ES-I3 (cell line): ENCODE data around the gene IL10.
"Not testable (repeated sequence)": the region's sequence is repeated elsewhere in the genome, so short reads cannot be mapped to it uniquely, and the experiment has no call there.

Source experiments
- H3K36me3 ChIP-seq: 2 replicates; pipeline ENCODE4 v1.6.1; 2013; ENCODE audit warnings: mild to moderate bottlenecking, low read length, control low read depth, moderate library complexity; ENCODE audit not compliant: insufficient read depth
- H3K4me1 ChIP-seq: 2 replicates; pipeline ENCODE4 v1.6.1; 2013; ENCODE audit warnings: mild to moderate bottlenecking, control low read depth, low read length; ENCODE audit not compliant: insufficient read depth
- H3K9ac ChIP-seq: 2 replicates; pipeline ENCODE4 v1.6.1; 2013; ENCODE audit warnings: low read depth, mild to moderate bottlenecking, low read length, moderate library complexity
- H3K9me3 ChIP-seq: 2 replicates; pipeline ENCODE4 v1.6.1; 2013; ENCODE audit warnings: mild to moderate bottlenecking, low read length, moderate library complexity; ENCODE audit not compliant: control insufficient read depth, insufficient read depth

The IL10 gene

GRCh38 chr1:206784471-206784903 lies 12.2 kb upstream of the IL10 start:
- Histone ChIP-seq H3K9me3 (no peaks in the 10 kb centered on the region), H3K9ac (no peak overlapping the region), H3K36me3 (no peaks in the 10 kb centered on the region), H3K4me1 (no peaks in the 10 kb centered on the region)

DNA sequence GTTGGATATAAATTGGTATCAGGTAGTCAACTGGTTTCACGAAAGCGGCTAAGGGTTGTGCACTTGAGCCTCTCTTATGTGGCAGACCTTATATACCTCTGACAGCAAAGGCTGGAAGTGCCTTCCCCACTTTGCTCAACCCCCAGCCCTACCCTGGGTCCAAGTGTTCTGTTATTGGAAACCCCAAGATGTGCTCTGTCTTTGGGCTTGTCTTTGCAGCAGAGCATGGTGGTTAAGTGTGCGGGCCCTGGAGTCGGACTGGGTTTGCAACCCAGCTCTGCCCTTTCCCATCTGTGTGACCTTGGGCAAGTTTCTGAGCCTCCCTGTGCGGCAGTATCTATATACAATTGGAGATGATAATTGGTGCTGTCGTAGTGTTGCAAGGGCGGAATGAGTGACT lies 11.2 kb upstream of the IL10 start:
- Histone ChIP-seq H3K9me3 (no peaks in the 10 kb centered on the region), H3K9ac (no peak overlapping the region), H3K4me1 (no peaks in the 10 kb centered on the region), H3K36me3 (no peaks in the 10 kb centered on the region)

DNA sequence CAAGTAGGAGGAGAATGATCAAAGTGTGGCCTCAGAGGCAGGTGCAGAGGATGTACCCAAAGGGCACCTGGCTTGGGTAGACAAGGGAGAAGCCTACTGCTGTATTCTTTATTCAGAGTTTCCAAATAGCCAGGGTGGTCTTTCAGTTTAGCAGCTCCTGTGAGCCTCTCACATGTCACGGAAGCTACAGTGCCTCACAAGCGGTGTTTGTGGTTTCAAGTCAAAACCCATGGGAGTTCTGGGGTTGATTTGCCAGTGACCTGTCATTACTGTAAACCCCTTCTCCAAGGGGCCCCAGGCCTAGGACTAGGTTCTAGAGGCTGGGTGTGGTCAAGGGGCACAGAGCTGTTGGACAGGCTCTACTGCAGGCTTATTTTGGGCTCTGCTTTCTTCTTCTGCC lies 10.2 kb upstream of the IL10 start:
- Histone ChIP-seq H3K4me1 (no peaks in the 10 kb centered on the region), H3K9ac (no peak overlapping the region)

DNA sequence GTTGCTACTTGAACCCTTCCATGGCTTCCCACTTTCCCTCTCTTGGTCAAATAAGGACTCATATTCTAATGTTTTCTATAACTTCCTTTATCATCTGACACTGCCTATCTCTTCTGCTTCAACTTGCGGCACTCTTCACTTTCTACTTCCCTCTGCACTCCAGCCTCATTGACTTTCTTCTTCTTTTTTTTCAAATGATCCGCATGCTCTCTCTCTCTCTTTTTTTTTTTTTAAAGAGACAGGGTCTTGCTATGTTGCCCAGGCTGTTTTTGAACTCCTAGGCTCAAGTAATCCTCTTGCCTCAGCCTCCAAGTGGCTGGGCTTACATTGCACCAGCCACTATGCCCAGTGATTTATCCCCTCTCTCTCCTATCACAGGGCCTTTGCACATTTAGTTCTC lies 7.3 kb upstream of the IL10 start:
- Histone ChIP-seq H3K4me1 (no peaks in the 10 kb centered on the region), H3K36me3 (no peaks in the 10 kb centered on the region), H3K9ac (no peak overlapping the region), H3K9me3 (no peaks in the 10 kb centered on the region)

More for the DNA sequence above, 10.2 kb upstream of the IL10 start:
- no peaks in the 10 kb centered on the region for H3K9me3 ChIP-seq
- H3K36me3 ChIP-seq: no peaks in the 10 kb centered on the region

DNA sequence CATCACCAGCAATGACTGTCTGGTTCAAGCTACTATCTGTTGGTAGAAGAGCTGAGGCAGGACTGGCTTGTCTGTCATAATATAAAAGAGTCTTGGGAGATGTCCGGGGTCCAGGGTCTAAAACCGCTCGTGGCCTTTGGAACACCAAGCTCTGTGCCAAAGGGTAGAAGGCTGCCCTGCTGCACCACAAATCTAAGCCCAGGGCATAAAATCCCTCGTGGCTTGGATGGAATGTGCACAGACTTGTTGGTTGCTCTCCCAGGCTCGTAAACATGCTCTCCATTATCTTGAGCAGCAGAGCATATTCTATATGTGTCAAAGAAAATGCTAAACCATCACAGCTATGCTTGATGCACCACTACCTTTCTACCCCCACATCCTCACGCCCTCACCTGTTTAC lies 6.6 kb upstream of the IL10 start:
- not testable (repeated sequence) for H3K9me3 ChIP-seq, H3K4me1 ChIP-seq, H3K36me3 ChIP-seq, H3K9ac ChIP-seq

- H3K9me3 ChIP-seq: no peaks in the 10 kb centered on the region
- H3K9ac ChIP-seq: no peak overlapping the region
- no peaks in the 10 kb centered on the region for H3K4me1 ChIP-seq
- no peaks in the 10 kb centered on the region for H3K36me3 ChIP-seq
These were observed 5.7 kb upstream of the IL10 start for GRCh38 chr1:206778031-206778430.

GRCh38 chr1:206776229-206776628 lies 3.9 kb upstream of the IL10 start:
- H3K9me3 ChIP-seq: no peaks in the 10 kb centered on the region
- H3K4me1 ChIP-seq: no peaks in the 10 kb centered on the region

GRCh38 chr1:206774093-206774492 lies 1.8 kb upstream of the IL10 start:
- Histone ChIP-seq H3K36me3 (no peaks in the 10 kb centered on the region), H3K4me1 (peaks cover 13% of the 10 kb centered on the region), H3K9ac (no peak overlapping the region), H3K9me3 (no peaks in the 10 kb centered on the region)

More at GRCh38 chr1:206776229-206776628, 3.9 kb upstream of the IL10 start:
- Histone ChIP-seq H3K9ac (no peak overlapping the region), H3K36me3 (no peaks in the 10 kb centered on the region)

DNA sequence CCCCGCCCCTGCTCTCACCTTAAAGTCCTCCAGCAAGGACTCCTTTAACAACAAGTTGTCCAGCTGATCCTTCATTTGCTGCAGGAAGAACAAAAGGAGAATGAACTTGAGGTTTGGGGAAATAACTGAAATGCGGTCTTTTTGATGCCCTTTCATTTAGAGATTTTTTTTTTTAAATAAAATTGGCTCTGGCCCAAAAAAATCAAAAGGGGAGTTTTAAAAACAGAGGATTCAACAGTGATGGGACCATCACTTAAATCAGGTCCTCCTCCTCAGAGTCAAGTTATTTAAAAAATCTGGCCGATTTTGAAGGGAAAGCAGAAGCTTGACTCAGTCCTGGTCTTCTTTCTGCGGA lies 979 bp downstream of the IL10 start:
- H3K4me1 ChIP-seq: peaks cover 13% of the 10 kb centered on the region
- no peaks in the 10 kb centered on the region for H3K9me3 ChIP-seq
- no peaks in the 10 kb centered on the region for H3K36me3 ChIP-seq
- no peak overlapping the region for H3K9ac ChIP-seq

- Histone ChIP-seq H3K36me3 (no peaks in the 10 kb centered on the region), H3K9me3 (no peaks in the 10 kb centered on the region), H3K9ac (no peak within 1 kb of the TSS), H3K4me1 (peaks cover 13% of the 10 kb centered on the region)
These were observed 1.6 kb downstream of the IL10 start, which contains the start of gene IL19 for GRCh38 chr1:206770531-206771337. Gene IL19 (plus strand): TSS chr1:206770773. CDS start chr1:206836663, 65,890 bp downstream.

GRCh38 chr1:206769304-206769731 lies 3.0 kb downstream of the IL10 start:
- H3K9me3 ChIP-seq: no peaks in the 10 kb centered on the region
- no peaks in the 10 kb centered on the region; the same call in 1 of the 2 replicates for H3K36me3 ChIP-seq
- no peak overlapping the region for H3K9ac ChIP-seq
- peaks cover 13% of the 10 kb centered on the region for H3K4me1 ChIP-seq

- Histone ChIP-seq H3K9me3 (no peaks in the 10 kb centered on the region), H3K4me1 (peaks cover 13% of the 10 kb centered on the region), H3K36me3 (no peaks in the 10 kb centered on the region; the same call in 1 of the 2 replicates), H3K9ac (no peak overlapping the region)
These were observed 3.6 kb downstream of the IL10 start for GRCh38 chr1:206768472-206769303.

GRCh38 chr1:206766251-206766856 lies 5.9 kb downstream of the IL10 start:
- Histone ChIP-seq H3K4me1 (peaks cover 13% of the 10 kb centered on the region), H3K9ac (no peak overlapping the region), H3K36me3 (no peaks in the 10 kb centered on the region; the same call in 1 of the 2 replicates), H3K9me3 (no peaks in the 10 kb centered on the region)

- H3K4me1 ChIP-seq: peaks cover 11% of the 10 kb centered on the region
- H3K9me3 ChIP-seq, H3K36me3 ChIP-seq, H3K9ac ChIP-seq: not testable (repeated sequence)
These were observed 6.5 kb downstream of the IL10 start for GRCh38 chr1:206765771-206766170.
